HepG2 (cell line): ENCODE data around the gene OVOL2.

Experiments used
- CTCF ChIP-seq: sonication (generic); formaldehyde crosslinking; IDR thresholded peaks from 2 replicates; pipeline ENCODE4 v1.5.0; 2020; ENCODE audit warnings: mild to moderate bottlenecking, missing genetic modification reagents, moderate library complexity
- FIP1L1 ChIP-seq: fragments of 200-400 bp; formaldehyde crosslinking; IDR thresholded peaks from 2 replicates; pipeline ENCODE4 v1.6.1; 2018; ENCODE audit warnings: low read depth, mild to moderate bottlenecking, low read length, moderate library complexity, borderline replicate concordance; ENCODE audit not compliant: insufficient read depth
- GTF2F1 ChIP-seq: fragments of 150-350 bp; IDR thresholded peaks from 2 replicates; pipeline ENCODE4 v1.6.1; 2014; ENCODE audit warnings: low read length
- KAT7 ChIP-seq: IDR thresholded peaks from 2 replicates; pipeline ENCODE4 v1.6.1; 2018; ENCODE audit warnings: borderline replicate concordance, missing compliant biosample characterization
- KDM5B ChIP-seq: sonication (generic); formaldehyde crosslinking; IDR thresholded peaks from 2 replicates; pipeline ENCODE4 v1.4.0; 2020; ENCODE audit warnings: missing genetic modification reagents, mild to moderate bottlenecking, borderline replicate concordance
- MEF2D ChIP-seq: sonication (generic); formaldehyde crosslinking; IDR thresholded peaks from 2 replicates; pipeline ENCODE4 v1.5.1; 2020; ENCODE audit warnings: mild to moderate bottlenecking, missing genetic modification reagents
- NONO ChIP-seq, 2 experiments: fragments of 450-650 bp in 1 of 2; sonication (generic) in 1 of 2; formaldehyde crosslinking in 1 of 2; IDR thresholded peaks in 1 of 2; conservative IDR thresholded peaks in 1 of 2; 2 replicates each; pipeline versions ENCODE4 v1.6.1 to v1.8.0; 2017 to 2022; ENCODE audit warnings: mild to moderate bottlenecking in 1 of 2, missing genetic modification reagents in 1 of 2, moderate library complexity in 1 of 2
- POLR2AphosphoS5 ChIP-seq: IDR thresholded peaks from 2 replicates; pipeline ENCODE4 v1.6.1; 2012; ENCODE audit warnings: low read depth, low read length
- RFX5 ChIP-seq: IDR thresholded peaks from 2 replicates; pipeline ENCODE4 v1.6.1; 2011; ENCODE audit warnings: low read depth, low read length, improper control_type of control experiment
- RNF2 ChIP-seq: fragments of 450-650 bp; conservative IDR thresholded peaks from 2 replicates; pipeline ENCODE4 v1.6.1; 2016; ENCODE audit warnings: low read depth
- SRY ChIP-seq: sonication (generic); formaldehyde crosslinking; IDR thresholded peaks from 2 replicates; pipeline ENCODE4 v1.8.0; 2022; ENCODE audit warnings: mild to moderate bottlenecking, missing genetic modification reagents
- TSC22D2 ChIP-seq: sonication (generic); formaldehyde crosslinking; IDR thresholded peaks from 2 replicates; pipeline ENCODE4 v1.5.1; 2020; ENCODE audit warnings: missing genetic modification reagents, mild to moderate bottlenecking, borderline replicate concordance
- ZSCAN31 ChIP-seq: sonication (generic); formaldehyde crosslinking; IDR thresholded peaks from 2 replicates; pipeline ENCODE4 v1.5.0; 2020; ENCODE audit warnings: low read depth, mild to moderate bottlenecking, missing genetic modification reagents
- TF ChIP-seq, protein P1 (sequence below): sonication (generic); formaldehyde crosslinking; IDR thresholded peaks from 2 replicates; pipeline ENCODE4 v1.4.0; 2020; ENCODE audit warnings: missing genetic modification reagents

DNA sequence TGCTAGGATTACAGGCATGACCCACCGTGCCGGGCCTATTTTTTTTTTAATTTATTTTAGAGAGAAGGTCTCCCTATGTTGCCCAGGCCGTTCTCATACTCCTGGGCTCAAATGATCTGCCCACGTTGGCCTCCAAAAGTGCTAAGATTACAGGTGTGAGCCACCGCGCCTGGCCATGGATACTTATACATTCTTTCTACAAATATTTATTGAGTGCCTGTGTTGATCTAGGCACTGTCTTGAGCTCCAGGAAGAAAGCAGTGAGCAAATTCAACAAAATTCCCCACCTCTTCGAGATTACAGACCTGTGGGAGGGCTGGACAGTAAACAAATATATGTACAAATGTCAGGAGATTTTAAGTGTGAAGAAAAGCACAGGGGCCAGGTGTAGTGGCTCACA lies 51.0 kb downstream of the OVOL2 start:
- no peak for TF ChIP-seq NONO (IDR thresholded peaks at IDR 0.05)
- TF ChIP-seq NONO (CRISPR knock-in tag; conservative IDR thresholded peaks at IDR 0.05), result no peak
- TF ChIP-seq FIP1L1, result no peak
- TF ChIP-seq CTCF (CRISPR knock-in tag), result no peak
- TF ChIP-seq RNF2, result no peak
- no peak for TF ChIP-seq POLR2AphosphoS5
- TF ChIP-seq ZSCAN31 (CRISPR knock-in tag), result no peak
- TF ChIP-seq, protein P1, sequence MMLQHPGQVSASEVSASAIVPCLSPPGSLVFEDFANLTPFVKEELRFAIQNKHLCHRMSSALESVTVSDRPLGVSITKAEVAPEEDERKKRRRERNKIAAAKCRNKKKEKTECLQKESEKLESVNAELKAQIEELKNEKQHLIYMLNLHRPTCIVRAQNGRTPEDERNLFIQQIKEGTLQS, result no peak
- TF ChIP-seq SRY (CRISPR knock-in tag), result no peak
- TF ChIP-seq GTF2F1, result no peak
- TF ChIP-seq MEF2D (CRISPR knock-in tag), result no peak
- no peak for TF ChIP-seq KDM5B (CRISPR knock-in tag)
- TF ChIP-seq KAT7 (CRISPR knock-in tag), result no peak
- TF ChIP-seq TSC22D2 (CRISPR knock-in tag), result no peak
- TF ChIP-seq RFX5, result no peak
